IPS-20b (cell line): ENCODE results near the gene ORM2.
"Not testable (repeated sequence)": the region's sequence is repeated elsewhere in the genome, so short reads cannot be mapped to it uniquely, and the experiment has no call there.

ENCODE experiments used
- H3K27ac ChIP-seq: one replicate; pipeline ENCODE4 v1.5.1; 2013; ENCODE audit warnings: low read length
- H3K27me3 ChIP-seq: 2 replicates; pipeline ENCODE4 v1.6.1; 2013; ENCODE audit warnings: mild to moderate bottlenecking, low read length, inconsistent platforms; ENCODE audit not compliant: insufficient read depth
- H3K36me3 ChIP-seq: 2 replicates; pipeline ENCODE4 v1.6.1; 2013; ENCODE audit warnings: low read depth, mild to moderate bottlenecking, inconsistent platforms, low read length, moderate library complexity; ENCODE audit not compliant: insufficient read depth
- H3K4me1 ChIP-seq: 2 replicates; pipeline ENCODE4 v1.6.1; 2013; ENCODE audit warnings: mild to moderate bottlenecking, control low read depth, inconsistent platforms, low read length, moderate library complexity; ENCODE audit not compliant: insufficient read depth
- H3K4me3 ChIP-seq: 2 replicates; pipeline ENCODE4 v1.5.1; 2013; ENCODE audit warnings: mild to moderate bottlenecking, low read length, inconsistent platforms
- H3K9ac ChIP-seq: 2 replicates; pipeline ENCODE4 v1.6.1; 2013; ENCODE audit warnings: low read depth, mild to moderate bottlenecking, inconsistent platforms, low read length, moderate library complexity
- H3K9me3 ChIP-seq: 2 replicates; pipeline ENCODE4 v1.6.1; 2013; ENCODE audit warnings: mild to moderate bottlenecking, low read depth, low read length, inconsistent platforms; ENCODE audit not compliant: insufficient read depth

Gene ORM2

GRCh38 chr9:114328937-114329624 is 588 bp upstream of the ORM2 start:
- not testable (repeated sequence) for H3K4me3 ChIP-seq, H3K36me3 ChIP-seq, H3K27ac ChIP-seq, H3K4me1 ChIP-seq, H3K9me3 ChIP-seq, H3K27me3 ChIP-seq, H3K9ac ChIP-seq

DNA sequence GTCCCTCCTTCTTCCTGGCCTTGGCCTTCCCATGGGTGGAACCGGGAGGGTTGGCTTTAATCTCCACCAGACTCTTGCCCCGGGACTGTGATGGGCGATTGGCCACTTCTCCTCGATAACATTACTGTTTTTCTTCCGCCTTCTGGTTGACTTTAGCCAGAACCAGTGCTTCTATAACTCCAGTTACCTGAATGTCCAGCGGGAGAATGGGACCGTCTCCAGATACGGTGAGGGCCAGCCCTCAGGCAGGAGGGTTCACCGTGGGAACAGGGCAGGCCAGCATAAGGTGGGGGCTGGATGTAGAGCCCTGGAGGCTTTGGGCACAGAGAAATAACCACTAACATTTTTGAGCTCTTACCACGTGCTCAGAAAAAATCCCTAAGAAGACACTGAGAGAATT is 967 bp downstream of the ORM2 start:
- Histone ChIP-seq H3K4me3 (no peak overlapping the region), H3K9ac (no peak overlapping the region), H3K27me3 (no peaks in the 10 kb centered on the region), H3K27ac (no peak overlapping the region), H3K4me1 (no peaks in the 10 kb centered on the region), H3K9me3 (no peaks in the 10 kb centered on the region), H3K36me3 (no peaks in the 10 kb centered on the region)

DNA sequence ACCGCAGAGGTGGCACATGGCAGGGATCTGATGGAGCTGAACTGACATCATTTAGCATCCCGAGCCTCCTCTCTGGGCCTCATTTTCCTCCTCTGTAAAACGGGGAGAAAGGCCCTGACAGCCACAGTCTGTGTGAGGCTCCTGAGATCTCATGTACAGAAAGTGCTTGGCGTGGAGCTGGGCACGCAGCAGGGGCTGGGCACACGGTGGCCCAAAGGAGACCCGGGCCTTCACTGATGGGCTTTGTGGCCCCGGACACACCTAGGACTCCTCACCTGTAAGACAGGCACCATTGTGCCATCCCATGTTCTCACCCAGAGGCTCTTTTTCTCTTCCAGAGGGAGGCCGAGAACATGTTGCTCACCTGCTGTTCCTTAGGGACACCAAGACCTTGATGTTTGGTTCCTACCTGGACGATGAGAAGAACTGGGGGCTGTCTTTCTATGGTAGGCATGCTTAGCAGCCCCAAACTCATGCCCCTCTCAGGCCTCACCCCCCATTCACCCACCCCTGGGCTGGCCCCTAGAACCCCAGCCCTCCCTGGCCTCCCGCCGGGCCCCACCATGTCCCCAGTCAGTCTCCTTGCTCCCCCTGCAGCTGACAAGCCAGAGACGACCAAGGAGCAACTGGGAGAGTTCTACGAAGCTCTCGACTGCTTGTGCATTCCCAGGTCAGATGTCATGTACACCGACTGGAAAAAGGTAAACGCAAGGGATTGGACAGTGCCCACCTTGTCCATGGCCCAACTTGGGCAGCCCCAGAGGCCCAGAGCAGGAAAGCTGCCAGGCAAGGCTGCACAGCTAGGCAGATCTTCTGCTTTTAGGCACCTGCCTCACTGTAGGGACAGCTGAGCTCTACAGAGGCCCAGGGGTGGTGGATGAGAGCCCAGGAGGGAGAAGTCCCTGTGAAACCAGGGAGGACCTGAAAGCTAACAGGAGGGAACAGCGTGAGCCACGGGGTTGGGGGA is 1.8 kb downstream of the ORM2 start:
- not testable (repeated sequence) for H3K27ac ChIP-seq, H3K27me3 ChIP-seq, H3K9ac ChIP-seq, H3K4me1 ChIP-seq, H3K36me3 ChIP-seq, H3K9me3 ChIP-seq, H3K4me3 ChIP-seq

- not testable (repeated sequence) for H3K4me1 ChIP-seq, H3K27ac ChIP-seq, H3K9ac ChIP-seq, H3K4me3 ChIP-seq, H3K36me3 ChIP-seq, H3K27me3 ChIP-seq, H3K9me3 ChIP-seq
Measured at GRCh38 chr9:114332474-114333040, 2.9 kb downstream of the ORM2 start.

GRCh38 chr9:114333718-114334117 is 4.0 kb downstream of the ORM2 start:
- H3K9ac ChIP-seq, H3K27ac ChIP-seq, H3K4me3 ChIP-seq, H3K27me3 ChIP-seq, H3K4me1 ChIP-seq, H3K9me3 ChIP-seq: not testable (repeated sequence)
- H3K36me3 ChIP-seq = peaks cover 15% of the 10 kb centered on the region

- Histone ChIP-seq H3K27me3 (no peaks in the 10 kb centered on the region), H3K27ac (no peak overlapping the region), H3K9me3 (no peaks in the 10 kb centered on the region), H3K36me3 (peaks cover 20% of the 10 kb centered on the region), H3K4me1 (no peaks in the 10 kb centered on the region), H3K4me3 (no peak overlapping the region), H3K9ac (no peak overlapping the region)
Measured at GRCh38 chr9:114334490-114334889, 4.8 kb downstream of the ORM2 start.

GRCh38 chr9:114335745-114336144 is 6.1 kb downstream of the ORM2 start:
- Histone ChIP-seq H3K36me3 (peaks cover 31% of the 10 kb centered on the region), H3K4me3 (no peak overlapping the region), H3K4me1 (no peaks in the 10 kb centered on the region), H3K27ac (no peak overlapping the region), H3K9ac (no peak overlapping the region), H3K9me3 (no peaks in the 10 kb centered on the region), H3K27me3 (no peaks in the 10 kb centered on the region)

DNA sequence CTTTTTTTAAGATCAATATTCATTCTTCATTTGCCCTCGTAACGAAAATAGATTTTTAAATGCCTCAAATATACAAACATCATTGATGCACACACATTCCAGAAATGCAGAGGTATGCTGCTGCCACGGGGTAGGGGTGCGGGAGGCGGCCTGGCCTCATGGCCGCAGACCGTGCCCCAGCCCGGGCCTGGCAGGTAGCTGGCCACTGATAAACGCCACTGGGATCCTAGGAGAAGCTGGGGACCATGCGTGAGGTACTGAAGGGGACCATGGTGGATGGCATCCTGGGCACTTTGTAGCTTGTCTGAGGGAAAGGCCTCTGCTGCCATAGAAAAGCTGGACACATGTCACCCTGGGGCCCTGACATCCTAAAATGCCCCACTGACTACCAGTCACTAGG is 6.5 kb downstream of the ORM2 start:
- Histone ChIP-seq H3K9me3 (no peaks in the 10 kb centered on the region), H3K36me3 (peaks cover 35% of the 10 kb centered on the region), H3K27me3 (no peaks in the 10 kb centered on the region), H3K9ac (no peak overlapping the region), H3K27ac (no peak overlapping the region), H3K4me3 (no peak overlapping the region), H3K4me1 (no peaks in the 10 kb centered on the region)

GRCh38 chr9:114336699-114337395 is 7.2 kb downstream of the ORM2 start:
- no peaks in the 10 kb centered on the region for H3K9me3 ChIP-seq
- H3K27me3 ChIP-seq = no peaks in the 10 kb centered on the region
- peaks cover 42% of the 10 kb centered on the region for H3K36me3 ChIP-seq
- H3K4me3 ChIP-seq = no peak overlapping the region
- no peak overlapping the region for H3K27ac ChIP-seq
- no peak overlapping the region for H3K9ac ChIP-seq
- no peaks in the 10 kb centered on the region for H3K4me1 ChIP-seq

DNA sequence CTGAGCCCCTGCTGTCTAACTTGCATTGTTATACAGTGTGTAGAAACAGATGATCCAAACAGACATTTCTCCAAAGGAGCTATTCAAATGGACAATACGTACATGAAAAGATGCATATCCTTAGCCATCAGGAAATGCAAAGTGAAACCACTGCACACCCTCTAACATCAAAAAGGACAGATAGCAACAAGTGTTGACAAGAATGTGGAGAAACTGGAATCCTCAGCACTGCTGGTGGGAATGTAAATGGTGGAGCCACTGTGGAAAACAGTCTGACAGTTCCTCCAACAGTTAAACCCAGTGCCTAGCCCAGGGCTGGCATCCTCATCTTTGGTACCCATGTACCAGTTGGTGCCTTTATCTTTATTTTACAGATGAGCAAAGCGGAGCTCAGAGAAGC is 8.5 kb downstream of the ORM2 start:
- Histone ChIP-seq H3K27me3 (no peaks in the 10 kb centered on the region), H3K4me3 (no peak overlapping the region), H3K9ac (no peak overlapping the region), H3K27ac (no peak overlapping the region), H3K36me3 (peaks cover 49% of the 10 kb centered on the region), H3K9me3 (no peaks in the 10 kb centered on the region), H3K4me1 (no peaks in the 10 kb centered on the region)

GRCh38 chr9:114339130-114339908 is 9.7 kb downstream of the ORM2 start:
- peaks cover 60% of the 10 kb centered on the region for H3K36me3 ChIP-seq

More at GRCh38 chr9:114339130-114339908, 9.7 kb downstream of the ORM2 start:
- no peaks in the 10 kb centered on the region for H3K4me1 ChIP-seq
- no peak overlapping the region for H3K27ac ChIP-seq
- H3K9me3 ChIP-seq = no peaks in the 10 kb centered on the region
- H3K9ac ChIP-seq = no peak overlapping the region
- H3K4me3 ChIP-seq = no peak overlapping the region
- H3K27me3 ChIP-seq = no peaks in the 10 kb centered on the region
